T-helper 2 cell treated with Interferon-gamma antibody and Interleukin-4, amounts not matched to agents 100 ng/mL and 5 ng/mL, for 36 hours (primary cell): ENCODE data around the gene XYLT1. TPM values are rescaled to one million over a fixed set of nuclear protein-coding genes. Genes with fewer than 3 reads are reported as not detected.

ENCODE experiments used
- intact Hi-C: fragments of 100-400 bp; cut with micrococcal nuclease; formaldehyde crosslinking; loops from one replicate; pipeline ENCODE4 v1.15.1; 2023
- total RNA-seq: library from RNA; stranded (reverse); gene quantifications from 2 replicates; pipeline ENCODE4 v1.2.3, GENCODE V29; 2022

The XYLT1 gene
- total RNA-seq, 1 donor from 2014 or later, result 47.7 TPM

DNA sequence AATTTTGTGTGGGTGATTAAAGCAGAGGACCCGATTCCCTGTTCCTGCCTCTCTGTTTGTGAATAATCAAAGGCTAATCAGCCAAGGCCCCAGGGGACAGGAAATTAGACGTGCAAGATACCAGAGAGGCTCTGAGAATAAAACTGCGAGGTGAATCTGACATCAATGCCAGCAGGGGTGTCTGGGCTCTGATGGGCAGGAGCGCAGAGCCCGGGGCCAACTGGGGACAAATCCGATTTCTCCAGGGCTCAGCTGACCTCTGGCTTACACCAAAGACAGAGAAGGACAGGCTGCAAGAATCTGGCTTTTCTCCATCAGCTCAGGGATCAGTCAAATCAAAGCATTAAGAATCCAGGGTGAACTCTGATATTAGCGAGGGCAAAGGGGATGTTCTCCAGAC is 174.3 kb downstream of the XYLT1 start:
- intact Hi-C loops, result no loop called here

DNA sequence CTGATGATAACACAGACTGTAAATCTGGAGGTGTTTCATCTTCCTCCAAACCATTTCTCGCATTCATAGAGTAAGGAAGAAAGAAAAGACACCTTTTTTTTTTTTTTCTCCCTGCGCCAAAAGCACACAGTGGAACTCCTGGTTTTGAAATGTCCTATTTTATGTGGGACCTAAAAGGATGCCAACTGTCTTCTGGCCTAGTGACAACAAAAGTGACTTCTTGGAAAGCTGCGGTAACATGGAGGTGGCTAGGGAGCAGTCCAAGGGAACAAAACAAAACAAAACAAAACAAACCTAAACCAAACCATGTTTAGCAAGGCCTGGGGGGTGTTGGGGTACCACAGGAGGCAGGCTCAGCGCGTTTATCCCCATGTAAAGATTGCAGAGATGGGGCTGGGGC is 174.8 kb downstream of the XYLT1 start:
- intact Hi-C loops, result no loop called here

DNA sequence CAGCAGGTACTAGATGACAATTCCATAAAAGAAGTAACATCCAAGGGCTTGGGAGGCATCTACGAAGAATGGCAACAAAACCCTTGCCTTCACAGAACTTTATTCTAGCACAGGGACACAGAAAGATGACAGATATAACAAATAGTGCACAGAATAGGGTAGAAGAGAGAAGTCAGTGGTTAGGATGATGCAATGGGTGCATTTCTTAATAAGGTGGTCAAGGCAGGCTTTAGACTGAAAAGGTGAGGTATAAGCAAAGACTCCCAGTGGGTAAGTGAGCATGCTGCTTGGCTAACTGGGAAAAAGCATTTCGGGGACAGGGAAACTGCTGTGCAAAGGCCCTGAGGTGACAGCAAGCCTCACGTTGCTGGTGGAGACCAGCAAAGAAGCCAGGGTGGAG is 175.9 kb downstream of the XYLT1 start:
- intact Hi-C loops, result no loop called here

DNA sequence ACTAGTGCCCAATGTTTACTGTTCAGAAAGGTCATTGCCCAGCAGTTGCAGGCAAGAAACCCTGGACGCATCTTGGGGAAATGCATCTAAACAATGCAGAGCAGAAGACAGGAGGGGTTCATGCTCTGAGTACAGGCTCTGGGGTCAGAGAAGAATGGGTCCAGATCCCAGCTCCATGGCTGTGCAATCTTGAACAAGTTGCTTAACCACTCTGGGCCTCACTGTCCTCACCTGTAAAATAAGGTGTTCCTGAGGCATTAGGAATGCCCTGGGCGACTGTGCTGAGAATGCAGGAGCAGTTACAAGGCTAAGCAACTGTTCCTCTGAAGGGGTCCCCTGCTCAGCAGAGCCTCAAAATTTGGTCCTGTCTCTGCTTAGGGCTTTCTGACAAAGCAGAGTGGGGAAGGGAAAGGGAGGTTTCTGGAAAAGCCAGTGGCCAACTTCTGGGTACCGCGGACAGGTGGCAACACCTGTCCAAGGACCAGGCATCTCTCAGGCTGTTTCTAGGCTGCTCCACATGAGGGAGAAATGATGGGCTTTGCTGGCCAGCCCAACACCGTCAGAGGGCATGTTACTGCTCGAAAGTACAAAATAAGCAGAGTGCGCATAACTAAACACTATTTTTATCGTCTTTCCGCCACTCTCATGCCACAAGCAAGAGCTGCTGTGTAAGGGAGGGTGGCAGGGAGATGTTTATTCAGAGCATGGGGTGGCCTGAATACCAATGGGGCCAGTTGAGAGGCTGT is 176.8 kb downstream of the XYLT1 start:
- intact Hi-C loops, result no loop called here

DNA sequence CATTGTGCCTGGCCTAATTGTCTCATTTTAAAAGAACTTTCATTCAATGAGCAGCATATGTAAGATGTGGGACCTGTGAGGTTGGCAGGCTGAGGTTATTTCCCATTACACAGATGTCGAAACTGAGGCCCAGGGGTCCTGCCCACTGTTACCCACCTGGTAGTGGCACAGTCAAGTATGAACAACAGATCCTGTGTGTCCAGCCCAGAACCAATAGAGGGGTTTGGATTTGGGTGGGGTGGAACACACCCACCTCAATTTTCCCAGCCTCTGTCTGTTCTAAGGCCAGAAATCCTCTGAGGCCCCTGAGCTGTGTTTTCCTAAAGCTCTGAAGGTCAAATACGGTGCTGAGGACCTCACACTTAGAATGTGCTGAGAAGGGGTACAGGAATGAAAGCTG is 179.5 kb downstream of the XYLT1 start:
- intact Hi-C loops, result no loop called here

DNA sequence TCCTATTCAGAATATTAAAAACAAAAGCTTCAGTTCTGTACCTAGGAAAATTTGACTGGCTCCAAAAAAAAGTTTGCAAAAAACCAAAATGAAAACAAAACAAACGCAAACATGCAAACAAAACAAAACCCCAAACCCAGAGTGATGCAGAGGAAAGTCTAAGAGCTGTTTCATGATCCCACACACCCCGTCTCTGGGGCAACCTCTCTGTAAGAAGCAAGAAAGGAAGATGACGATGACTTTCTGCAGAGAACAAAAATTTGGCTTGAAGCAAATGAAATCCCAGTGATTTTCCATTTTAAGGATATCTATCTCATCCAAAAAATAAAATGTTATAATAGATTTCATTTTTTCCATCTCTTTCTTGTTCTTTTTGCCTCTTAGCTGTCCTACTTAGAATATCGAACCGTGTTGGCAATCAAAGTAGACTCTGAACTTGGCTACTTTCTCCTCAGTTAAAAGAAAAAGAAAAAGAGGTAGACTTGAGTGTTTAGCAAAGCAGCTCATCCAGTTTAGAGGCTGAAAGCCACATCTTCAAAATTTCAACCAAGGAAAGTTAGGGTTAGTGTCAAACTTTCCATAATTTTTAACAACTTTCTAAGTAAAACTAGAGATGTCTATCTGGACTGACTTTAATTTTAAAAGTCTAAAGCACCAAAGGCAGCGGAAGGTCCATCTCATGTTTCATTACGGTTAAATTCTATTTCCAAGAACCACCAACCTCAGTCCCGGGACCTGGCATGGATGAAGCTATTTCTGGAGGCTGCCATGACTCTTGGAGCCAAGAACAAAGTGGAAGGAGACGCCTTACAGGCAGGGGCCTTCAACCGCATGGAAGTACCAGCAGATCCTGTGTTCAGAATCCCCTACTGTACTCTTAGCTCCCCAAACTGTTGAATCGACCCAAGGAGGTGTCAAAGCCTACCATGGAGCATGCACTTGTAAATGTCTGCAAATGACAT is 180.8 kb downstream of the XYLT1 start:
- intact Hi-C loops, result no loop called here

DNA sequence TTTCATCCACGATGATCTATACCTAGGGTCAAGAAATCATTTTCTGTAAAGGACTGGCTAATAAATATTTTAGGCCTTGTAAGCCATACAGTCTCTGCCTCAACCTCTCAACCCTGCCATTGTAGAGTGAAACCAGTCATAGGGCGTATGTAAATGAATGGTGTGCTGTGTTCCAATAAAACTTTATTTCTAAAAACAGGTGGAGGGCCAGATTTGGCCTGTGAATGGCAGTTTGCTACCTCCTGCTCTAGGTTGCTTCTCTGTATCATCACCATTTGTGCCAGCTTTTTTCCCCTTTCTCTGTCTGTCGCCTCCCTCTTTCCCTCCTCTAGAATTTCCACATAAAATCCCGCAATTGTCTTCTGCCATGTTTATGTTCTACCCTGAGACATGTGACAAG is 181.7 kb downstream of the XYLT1 start:
- intact Hi-C loops, result no loop called here

DNA sequence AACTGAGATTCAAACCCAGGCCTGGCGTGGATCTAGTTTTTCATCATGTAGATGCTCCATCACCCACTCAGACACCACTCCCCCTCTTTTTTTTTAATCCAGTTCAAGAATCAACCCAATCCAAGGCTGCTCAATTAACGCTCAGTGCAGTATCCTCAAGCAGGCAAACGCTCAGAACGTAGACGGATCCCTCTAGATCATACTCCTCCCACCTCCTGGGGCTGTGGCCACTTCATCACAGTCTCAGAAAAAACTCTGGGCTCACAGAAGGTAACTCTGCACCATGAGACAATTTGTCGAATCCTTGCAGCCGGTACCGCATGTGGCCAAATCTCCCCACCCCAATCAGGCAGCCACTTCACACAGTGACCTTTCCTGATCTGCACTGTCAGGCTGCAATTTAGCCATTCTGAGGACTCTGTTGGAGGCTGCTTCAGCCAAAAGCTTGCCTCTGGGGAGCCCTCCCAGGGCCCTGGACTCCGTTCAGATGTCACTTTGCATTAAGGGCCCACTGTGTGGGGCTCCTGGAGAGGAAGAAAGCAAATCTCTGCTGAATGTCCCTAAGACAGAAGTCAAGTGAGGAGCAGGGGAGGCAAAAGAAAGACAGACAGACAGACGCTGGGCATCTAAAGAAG is 183.5 kb downstream of the XYLT1 start:
- intact Hi-C loops, result no loop called here

DNA sequence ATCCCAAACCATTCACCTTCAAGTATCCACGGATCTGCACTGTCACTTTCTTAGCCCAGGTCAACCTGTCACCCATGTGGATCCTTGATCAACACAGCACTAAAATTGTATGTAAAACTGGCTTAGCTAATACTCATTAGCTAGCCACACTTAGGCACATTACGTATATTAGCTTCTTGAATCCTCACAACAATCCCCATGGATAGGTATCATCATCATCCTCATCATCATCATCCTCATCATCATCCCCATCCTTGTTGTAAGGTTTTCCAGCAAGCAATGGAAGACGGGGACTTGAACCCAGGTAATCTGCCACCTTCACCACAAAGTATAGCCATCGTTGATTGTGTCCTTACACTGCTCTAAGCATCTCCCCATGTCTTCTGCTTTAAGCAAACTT is 184.3 kb downstream of the XYLT1 start:
- intact Hi-C loops, result no loop called here

DNA sequence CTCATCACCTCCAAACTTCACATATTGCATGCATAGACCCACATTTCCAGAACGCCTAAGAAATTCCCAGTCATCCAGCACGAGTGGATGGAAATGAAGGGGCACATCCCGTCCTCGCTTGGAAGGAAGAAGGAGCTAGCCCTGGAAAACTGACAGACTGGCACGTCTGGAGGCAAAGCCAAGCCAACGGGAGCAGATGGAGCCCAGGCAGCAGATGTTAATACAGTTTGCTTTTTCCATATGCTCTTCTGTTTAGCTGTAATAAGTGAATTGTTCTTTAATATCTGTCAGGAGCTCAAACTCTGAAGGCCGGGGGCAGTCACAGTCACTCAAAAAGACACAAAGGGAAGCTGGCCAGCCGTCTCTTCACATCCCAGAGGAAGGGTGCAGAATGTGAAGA is 187.7 kb downstream of the XYLT1 start:
- intact Hi-C loops, result no loop called here

DNA sequence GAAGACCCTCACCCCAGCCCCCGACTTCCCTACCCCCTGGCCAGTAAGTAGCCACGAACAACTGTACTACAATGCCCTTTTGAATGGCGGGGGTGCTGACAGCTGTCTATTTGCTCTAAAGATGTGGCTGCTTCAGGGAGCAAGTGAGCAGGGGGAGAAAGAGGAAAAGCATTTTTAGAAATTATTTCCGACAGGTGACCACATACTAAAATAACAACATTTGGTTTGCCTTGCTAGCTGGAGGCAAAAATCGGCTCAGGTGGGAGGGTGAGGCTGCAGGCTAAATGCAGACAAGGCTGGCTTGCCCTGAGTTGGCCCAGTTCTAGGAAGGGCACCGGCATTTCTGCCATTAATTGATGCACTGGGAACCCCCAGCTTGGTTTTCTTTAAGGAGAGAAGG is 188.5 kb downstream of the XYLT1 start:
- intact Hi-C loops, result no loop called here

DNA sequence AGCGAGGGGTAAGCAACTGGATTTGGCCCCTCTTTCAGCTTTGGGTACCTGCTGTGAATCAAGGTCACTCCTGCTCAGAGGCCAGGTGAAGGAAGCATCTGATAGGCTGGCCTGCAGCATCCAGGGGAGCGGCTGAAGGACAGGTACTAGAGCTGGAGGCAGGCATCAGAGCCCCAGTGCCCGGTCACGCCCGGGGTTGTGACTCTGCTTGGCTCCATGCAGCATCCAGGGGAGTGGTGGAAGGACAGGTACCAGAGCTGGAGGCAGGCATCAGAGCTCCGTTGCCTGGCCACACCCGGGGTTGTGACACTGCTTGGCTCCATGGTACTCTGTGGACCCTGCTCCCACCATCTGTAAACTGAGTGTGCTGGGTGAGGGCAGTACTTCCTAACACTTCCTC is 189.7 kb downstream of the XYLT1 start:
- intact Hi-C loops, result no loop called here

DNA sequence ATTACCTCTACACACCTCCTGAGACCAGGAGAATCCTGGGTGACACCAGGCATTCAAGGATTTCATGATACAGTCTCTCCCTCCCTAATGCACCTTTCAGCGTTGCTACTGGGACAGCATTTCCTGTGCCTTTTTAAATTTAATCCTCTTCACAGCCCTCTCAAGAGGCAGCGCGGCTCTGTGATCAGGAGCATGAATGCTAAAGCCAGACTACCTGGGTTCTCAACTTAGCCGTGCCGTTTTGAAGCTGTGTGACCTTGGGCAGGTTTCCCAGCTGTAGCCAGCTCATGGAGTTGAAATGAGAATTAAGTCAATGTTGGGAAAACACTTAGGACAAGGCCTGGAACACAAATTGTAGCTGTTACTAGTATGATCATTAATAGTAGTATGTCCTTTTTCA is 191.8 kb downstream of the XYLT1 start:
- intact Hi-C loops, result loop anchor here (5.0 kb wide), 1 partner anchor 188 kb away; no protein-coding TSS in a partner anchor

DNA sequence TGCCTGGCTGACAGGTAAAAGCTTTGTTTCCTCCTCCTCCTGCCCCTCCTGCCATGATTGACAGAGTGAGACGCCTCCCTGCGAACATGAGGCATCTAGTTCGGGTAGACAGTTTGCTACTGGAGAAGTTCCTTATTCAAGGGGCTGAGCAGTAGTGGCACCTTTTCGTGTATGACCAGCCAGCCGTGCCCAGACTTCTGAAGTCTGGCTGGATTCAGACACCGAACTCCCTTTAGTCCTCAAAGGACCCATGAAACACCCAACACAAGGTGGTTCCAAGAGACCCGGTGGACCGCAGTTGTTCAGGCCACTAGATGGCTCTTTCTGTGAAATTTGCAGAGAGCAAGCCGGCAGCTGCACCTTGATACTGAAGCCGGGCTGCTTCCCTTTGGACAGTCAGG is 192.8 kb downstream of the XYLT1 start:
- intact Hi-C loops, result loop anchor here (5.0 kb wide), 1 partner anchor 189 kb away; no protein-coding TSS in a partner anchor

DNA sequence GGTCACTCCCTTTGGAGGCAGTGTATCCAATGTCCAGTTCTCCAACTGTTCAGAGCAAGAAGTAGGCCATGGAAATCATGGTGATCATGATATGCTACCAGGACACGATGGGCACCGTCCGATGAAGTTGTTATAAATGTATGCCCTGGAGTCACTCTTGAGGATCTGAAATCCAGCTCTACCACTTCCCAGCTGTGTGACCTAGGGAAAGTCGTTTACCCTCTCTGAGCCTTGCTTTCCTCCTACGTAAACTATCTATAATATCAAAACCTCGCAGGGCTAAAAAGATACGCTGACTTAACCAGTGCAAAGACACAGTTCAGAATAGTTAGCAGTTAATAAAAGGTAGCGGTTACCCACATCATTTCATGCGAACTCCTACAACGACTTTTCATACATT is 194.2 kb downstream of the XYLT1 start:
- intact Hi-C loops, result loop anchor here (5.0 kb wide), 1 partner anchor 191 kb away; no protein-coding TSS in a partner anchor

DNA sequence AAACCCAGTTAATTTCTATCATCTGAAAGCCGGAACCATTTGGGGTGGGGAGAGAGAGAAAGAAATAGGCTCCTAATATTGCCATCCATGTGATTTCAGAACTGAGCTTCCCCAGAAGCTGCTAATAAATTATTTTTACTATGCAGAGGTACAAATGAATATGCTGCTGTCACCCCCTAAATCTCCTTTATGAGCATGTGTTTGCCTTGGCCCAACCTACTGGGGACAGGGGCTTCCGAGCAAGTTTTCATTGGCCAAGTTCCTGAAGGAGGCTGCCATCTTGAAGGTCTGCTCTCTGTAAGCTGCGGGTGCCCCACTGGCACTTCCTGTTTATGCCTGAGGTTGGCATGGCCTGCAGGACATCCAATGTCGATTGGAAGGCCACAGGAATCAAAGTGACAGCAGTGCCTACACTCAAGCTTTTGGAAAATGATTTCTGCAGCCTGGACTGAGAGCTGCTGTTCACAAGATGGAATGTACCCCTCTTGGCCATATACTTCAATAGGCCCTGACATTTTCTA is 194.7 kb downstream of the XYLT1 start:
- intact Hi-C loops, result loop anchor here (5.0 kb wide), 1 partner anchor 191 kb away; no protein-coding TSS in a partner anchor

DNA sequence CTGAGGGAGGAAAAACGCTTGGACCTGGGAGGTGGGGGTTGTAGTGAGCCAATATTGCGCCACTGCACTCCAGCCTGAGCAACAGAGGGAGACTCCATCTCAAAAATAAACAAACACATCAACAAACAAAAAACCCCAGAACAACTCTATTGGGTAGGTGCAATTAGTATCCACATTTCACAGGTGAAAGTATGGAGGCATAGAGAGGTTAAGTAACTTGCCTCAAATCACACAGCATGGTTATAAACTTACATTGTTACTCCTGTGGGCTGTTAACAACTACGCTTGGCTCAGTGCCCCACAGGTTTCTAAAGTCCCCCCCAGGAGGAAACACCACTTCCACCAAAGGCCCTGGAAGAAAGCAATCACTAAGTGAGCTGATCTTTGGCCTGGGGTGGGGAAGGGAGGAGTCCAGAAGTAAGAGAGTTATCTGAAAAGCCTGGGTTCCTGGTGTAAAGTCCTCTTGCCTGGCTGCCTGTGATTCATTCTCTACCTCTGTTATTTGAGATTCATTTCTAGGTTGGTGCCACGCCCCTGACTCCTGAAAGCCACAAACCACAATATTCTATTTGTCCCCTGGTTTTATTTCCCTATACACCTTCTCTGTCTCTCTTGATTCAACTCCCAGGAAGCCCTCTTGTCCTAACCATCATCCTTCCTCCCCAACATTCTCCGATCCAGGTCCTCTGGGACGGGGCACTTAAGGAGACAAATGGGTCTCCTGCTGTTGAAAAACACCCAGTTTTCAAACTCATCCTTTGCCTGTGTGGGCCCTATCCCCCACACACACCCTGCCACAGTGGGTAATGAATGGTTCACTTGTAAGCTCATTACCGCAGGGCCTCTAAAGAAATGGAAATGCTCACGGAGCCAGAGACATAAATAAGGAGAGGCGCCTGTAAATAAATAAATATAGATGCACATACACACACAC is 195.4 kb downstream of the XYLT1 start:
- intact Hi-C loops, result loop anchor here (5.0 kb wide), 1 partner anchor 192 kb away; no protein-coding TSS in a partner anchor

DNA sequence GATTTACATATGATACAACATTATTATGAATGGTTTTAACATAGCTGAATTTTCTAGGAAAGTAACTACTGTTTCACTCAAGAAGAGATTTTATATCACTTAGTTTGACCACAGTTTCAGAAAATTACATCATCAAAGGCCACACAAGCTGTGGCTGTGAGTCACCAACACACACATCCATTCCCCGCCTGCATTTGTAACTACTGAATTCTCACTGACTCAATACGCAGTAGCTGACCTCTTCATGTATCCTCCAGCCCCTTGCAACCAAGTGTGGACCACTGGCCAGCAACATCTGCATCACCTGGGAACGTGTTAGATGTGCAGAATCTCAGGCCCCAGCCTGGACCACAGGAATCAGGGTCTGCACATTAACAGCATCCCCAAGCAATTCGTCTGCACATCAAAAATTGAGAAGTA is 197.6 kb downstream of the XYLT1 start:
- intact Hi-C loops, result loop anchor here (5.0 kb wide), 2 partner anchors 69 to 94 kb away; no protein-coding TSS in a partner anchor

DNA sequence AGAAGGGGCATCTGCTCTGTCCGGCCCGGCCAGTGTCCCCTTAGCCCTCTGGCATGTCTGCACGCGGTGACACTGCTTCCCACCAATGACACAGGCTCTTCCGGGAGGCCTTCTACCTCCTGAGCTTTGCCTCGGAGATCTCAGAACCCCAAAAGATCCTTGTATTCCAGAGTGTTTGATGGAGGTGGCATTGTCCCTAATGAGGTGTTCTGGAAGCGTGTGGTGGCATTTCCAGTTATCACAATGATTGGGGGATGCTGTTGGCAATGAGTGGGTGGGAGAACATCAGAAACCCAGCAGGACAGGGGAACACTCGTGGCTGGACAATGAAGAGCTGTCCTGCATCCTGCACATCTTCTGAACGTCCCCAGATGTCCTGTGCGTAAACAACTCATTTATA is 198.0 kb downstream of the XYLT1 start:
- intact Hi-C loops, result loop anchor here (5.0 kb wide), 2 partner anchors 70 to 95 kb away; no protein-coding TSS in a partner anchor

DNA sequence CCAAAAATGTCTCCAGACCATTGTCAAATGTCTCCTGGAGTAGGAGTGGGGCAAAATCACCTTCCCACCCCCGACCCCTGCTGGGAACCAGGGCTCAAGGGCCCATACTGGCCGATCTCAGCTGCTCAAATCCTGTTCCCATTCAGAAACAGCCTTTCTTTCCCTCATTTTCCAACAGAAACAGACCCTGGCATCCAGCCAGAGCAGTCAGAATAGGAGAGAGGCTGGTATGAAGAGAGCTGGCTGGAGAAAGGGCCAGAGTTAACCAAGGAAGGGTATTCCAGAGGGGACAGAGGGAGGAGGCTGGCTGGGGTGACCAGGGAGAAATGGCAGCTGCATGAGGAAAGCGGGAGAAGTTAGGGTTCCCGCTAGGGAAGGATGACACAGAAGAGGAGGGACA is 199.1 kb downstream of the XYLT1 start:
- intact Hi-C loops, result loop anchor here (5.0 kb wide), 2 partner anchors 71 to 96 kb away; no protein-coding TSS in a partner anchor
